Panc1 (cell line): ENCODE data around the gene PERCC1. TPM values are rescaled to one million over a fixed set of nuclear protein-coding genes. Genes with fewer than 3 reads are reported as not detected.

Experiments
- ATAC-seq: fragments of 200-7000 bp; cut with Tn5 transposase; 2 replicates; pipeline ENCODE4 v1.9.1; 2020; ENCODE audit warnings: mild to moderate bottlenecking, moderate library complexity
- BruUV-seq: library from RNA; stranded (reverse); fragments of 400-500 nt; replicated peaks from 2 replicates; lab custom pipeline; 2021; lab: Mats Ljungman, UMichigan
- CTCF ChIA-PET: fragments of 300-600 bp; sonication (Branson Sonifier 250); formaldehyde crosslinking; loops from one replicate; lab custom pipeline; 2022; ENCODE audit warnings: antibody characterized with exemption; lab: Charles Lee
- POLR2A ChIA-PET: fragments of 300-600 bp; sonication (Branson Sonifier 250); formaldehyde crosslinking; loops from one replicate; lab custom pipeline; 2022; ENCODE audit warnings: antibody characterized with exemption; lab: Charles Lee
- DNase-seq: peaks from one replicate; pipeline ENCODE4 v3.0.0-alpha.2; 2010; ENCODE audit warnings: low read depth, low spot score
- H3K27ac ChIP-seq: 2 replicates; pipeline ENCODE4 v1.5.1; 2011; ENCODE audit warnings: mild to moderate bottlenecking, low read length, inconsistent platforms
- H3K27me3 ChIP-seq: fragments of 200-500 bp; sonication (Bioruptor generic); 2 replicates; pipeline ENCODE4 v1.6.0; 2014; ENCODE audit warnings: low read length, inconsistent platforms; ENCODE audit not compliant: control insufficient read depth, insufficient read depth
- H3K36me3 ChIP-seq: fragments of 200-500 bp; sonication (Bioruptor generic); 2 replicates; pipeline ENCODE4 v1.5.1; 2014; ENCODE audit warnings: inconsistent platforms, mild to moderate bottlenecking, low read length, moderate library complexity; ENCODE audit not compliant: control insufficient read depth, insufficient read depth
- H3K4me1 ChIP-seq: 2 replicates; pipeline ENCODE4 v1.5.1; 2011; ENCODE audit warnings: inconsistent platforms, mild to moderate bottlenecking, low read length, moderate library complexity; ENCODE audit not compliant: control insufficient read depth, insufficient read depth
- H3K4me3 ChIP-seq, 2 experiments: 2 replicates each; pipeline ENCODE4 v1.5.1; 2011 to 2012; ENCODE audit warnings: low read depth in 2 of 2, low read length in 2 of 2, mild to moderate bottlenecking in 2 of 2, inconsistent platforms in 1 of 2, moderate library complexity in 1 of 2
- H3K9me3 ChIP-seq: fragments of 200-500 bp; sonication (Bioruptor generic); 2 replicates; pipeline ENCODE4 v1.5.1; 2014; ENCODE audit warnings: low read depth, mild to moderate bottlenecking, inconsistent platforms, low read length, moderate library complexity; ENCODE audit not compliant: control insufficient read depth, insufficient read depth
- CTCF ChIP-seq: fragments of 450-650 bp; IDR thresholded peaks from 2 replicates; pipeline ENCODE4 v1.5.1; 2017; ENCODE audit warnings: mild to moderate bottlenecking
- POLR2AphosphoS5 ChIP-seq: IDR thresholded peaks from 2 replicates; pipeline ENCODE4 v1.6.1; 2012; ENCODE audit warnings: mild to moderate bottlenecking, low read depth, low read length, moderate library complexity
- SIN3A ChIP-seq: IDR thresholded peaks from 2 replicates; pipeline ENCODE4 v1.6.1; 2012; ENCODE audit warnings: low read depth, mild to moderate bottlenecking, low read length, moderate library complexity, borderline replicate concordance; ENCODE audit not compliant: insufficient read depth
- TCF7L2 ChIP-seq: IDR thresholded peaks from 2 replicates; pipeline ENCODE4 v1.6.1; 2011; ENCODE audit warnings: mild to moderate bottlenecking, low read depth, low read length, inconsistent platforms
- in situ Hi-C: cut with HindIII; loops from 2 replicates; pipeline ENCODE4 v1.10.0; 2016; ENCODE audit warnings: low sequenced_read_pairs, low pct_unique_long_range_greater_than_20kb
- intact Hi-C: fragments of 100-400 bp; cut with micrococcal nuclease; formaldehyde crosslinking; loops from one replicate; pipeline ENCODE4 v1.10.0; 2022; ENCODE audit not compliant: unreplicated experiment
- total RNA-seq: library from RNA; stranded (reverse); gene quantifications from one replicate; pipeline ENCODE4 v1.2.1, GENCODE V29; 2021; ENCODE audit not compliant: unreplicated experiment
- TF ChIP-seq, protein P1 (sequence below), 2 experiments: IDR thresholded peaks; 2 replicates each; pipeline ENCODE4 v1.6.1; 2011 to 2012; ENCODE audit warnings: low read depth in 2 of 2, control low read depth in 1 of 2, low read length in 1 of 2, mild to moderate bottlenecking in 1 of 2, moderate library complexity in 1 of 2; ENCODE audit not compliant: insufficient read depth in 1 of 2

The PERCC1 gene
- total RNA-seq, 1 experiment from 2014 or later: not detected

DNA sequence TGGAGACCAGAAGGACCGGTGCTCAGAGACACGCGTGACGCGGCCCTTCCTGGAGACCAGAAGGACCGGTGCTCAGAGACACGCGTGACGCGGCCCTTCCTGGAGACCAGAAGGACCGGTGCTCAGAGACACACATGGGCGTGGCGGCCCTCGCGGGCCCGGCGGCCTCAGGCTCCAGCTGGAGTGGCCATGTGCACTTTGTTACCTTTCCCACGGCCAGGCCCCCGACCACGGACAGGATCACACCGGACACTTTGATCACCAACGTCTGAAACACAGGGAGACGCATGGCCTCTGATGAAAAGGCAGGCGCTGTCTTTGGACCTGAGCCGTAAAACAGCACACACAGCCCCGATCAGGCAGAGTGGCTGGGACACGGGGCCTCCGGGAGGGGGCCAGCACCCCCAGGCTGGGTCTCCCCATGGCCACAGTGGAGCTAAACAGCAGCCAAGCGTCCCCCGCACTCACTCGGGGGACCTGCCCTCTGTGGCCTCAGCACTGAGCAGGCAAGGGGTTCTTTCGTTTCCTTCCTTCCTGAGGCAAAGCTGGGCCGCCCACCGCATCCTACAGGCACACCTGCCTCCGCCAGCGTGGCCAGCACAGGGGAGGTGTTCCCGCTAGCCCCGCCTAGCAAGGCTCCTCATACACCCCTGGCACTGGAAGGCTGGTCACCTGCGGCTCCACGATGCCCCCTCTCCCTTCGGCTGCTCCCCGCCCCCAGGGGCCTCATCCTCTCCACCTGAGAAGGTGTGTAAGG, 26.8 kb downstream of the PERCC1 start:
- Histone ChIP-seq H3K36me3 (no peaks in the 10 kb centered on the region), H3K4me3 (no peak overlapping the region), H3K27me3 (no peaks in the 10 kb centered on the region), H3K27ac (no peak overlapping the region), H3K4me1 (no peaks in the 10 kb centered on the region), H3K9me3 (no peaks in the 10 kb centered on the region)
- intact Hi-C loops: no loop called here
- BruUV-seq: no TSS peak
- ATAC-seq: no peak
- CTCF ChIA-PET: no interaction called here
- DNase-seq: no peak
- POLR2A ChIA-PET: no interaction called here
- in situ Hi-C loops: no loop called here
- TF ChIP-seq POLR2AphosphoS5 (no peak), TCF7L2 (no peak), SIN3A (no peak), CTCF (no peak)
- TF ChIP-seq, protein P1, sequence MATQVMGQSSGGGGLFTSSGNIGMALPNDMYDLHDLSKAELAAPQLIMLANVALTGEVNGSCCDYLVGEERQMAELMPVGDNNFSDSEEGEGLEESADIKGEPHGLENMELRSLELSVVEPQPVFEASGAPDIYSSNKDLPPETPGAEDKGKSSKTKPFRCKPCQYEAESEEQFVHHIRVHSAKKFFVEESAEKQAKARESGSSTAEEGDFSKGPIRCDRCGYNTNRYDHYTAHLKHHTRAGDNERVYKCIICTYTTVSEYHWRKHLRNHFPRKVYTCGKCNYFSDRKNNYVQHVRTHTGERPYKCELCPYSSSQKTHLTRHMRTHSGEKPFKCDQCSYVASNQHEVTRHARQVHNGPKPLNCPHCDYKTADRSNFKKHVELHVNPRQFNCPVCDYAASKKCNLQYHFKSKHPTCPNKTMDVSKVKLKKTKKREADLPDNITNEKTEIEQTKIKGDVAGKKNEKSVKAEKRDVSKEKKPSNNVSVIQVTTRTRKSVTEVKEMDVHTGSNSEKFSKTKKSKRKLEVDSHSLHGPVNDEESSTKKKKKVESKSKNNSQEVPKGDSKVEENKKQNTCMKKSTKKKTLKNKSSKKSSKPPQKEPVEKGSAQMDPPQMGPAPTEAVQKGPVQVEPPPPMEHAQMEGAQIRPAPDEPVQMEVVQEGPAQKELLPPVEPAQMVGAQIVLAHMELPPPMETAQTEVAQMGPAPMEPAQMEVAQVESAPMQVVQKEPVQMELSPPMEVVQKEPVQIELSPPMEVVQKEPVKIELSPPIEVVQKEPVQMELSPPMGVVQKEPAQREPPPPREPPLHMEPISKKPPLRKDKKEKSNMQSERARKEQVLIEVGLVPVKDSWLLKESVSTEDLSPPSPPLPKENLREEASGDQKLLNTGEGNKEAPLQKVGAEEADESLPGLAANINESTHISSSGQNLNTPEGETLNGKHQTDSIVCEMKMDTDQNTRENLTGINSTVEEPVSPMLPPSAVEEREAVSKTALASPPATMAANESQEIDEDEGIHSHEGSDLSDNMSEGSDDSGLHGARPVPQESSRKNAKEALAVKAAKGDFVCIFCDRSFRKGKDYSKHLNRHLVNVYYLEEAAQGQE (IDR thresholded peaks at IDR 0.05; ENCODE audit: insufficient read depth in 1 of 2, low read depth in 2 of 2, low read length in 1 of 2): no peak

DNA sequence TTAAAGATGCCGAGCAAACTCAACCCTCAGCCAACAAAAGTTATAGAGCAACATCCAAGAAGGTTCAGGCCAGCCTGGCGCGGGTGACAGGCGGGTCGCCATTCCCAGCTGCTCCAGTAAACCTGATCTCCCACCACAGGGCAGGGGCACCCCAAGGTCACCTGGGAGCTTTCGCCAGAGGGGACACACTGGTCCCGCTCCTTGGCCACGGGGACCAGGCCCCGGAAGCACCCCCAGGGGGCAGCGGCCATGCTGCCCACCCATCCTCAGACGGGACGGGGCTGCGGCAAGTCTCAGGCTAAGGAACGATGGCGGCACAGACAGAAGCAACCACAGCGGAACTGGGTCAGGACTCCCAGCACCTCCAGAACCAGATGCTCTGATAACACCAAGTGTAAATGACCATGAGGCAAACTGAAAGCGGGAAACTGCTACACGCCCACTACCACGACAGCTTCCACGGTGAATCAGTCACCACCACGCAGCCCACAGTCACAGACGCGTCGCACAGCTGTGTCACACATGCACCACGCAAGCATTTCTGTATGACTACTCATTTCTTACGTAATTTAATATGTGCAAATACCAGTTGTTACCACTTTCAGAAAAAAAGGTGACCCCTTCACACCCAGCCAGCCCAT, 27.6 kb downstream of the PERCC1 start:
- BruUV-seq: no TSS peak

More for the DNA sequence above, 27.6 kb downstream of the PERCC1 start:
- TF ChIP-seq TCF7L2 (no peak), POLR2AphosphoS5 (no peak), CTCF (no peak), SIN3A (no peak)
- TF ChIP-seq, protein P1 (IDR thresholded peaks at IDR 0.05; ENCODE audit: insufficient read depth in 1 of 2, low read depth in 2 of 2, low read length in 1 of 2): no peak
- Histone ChIP-seq H3K4me1 (no peaks in the 10 kb centered on the region), H3K36me3 (no peaks in the 10 kb centered on the region), H3K9me3 (no peaks in the 10 kb centered on the region), H3K27me3 (no peaks in the 10 kb centered on the region), H3K4me3 (no peak overlapping the region), H3K27ac (no peak overlapping the region)
- POLR2A ChIA-PET: no interaction called here
- ATAC-seq (no peak), DNase-seq (no peak)
- CTCF ChIA-PET: no interaction called here
- in situ Hi-C loops (no loop called here), intact Hi-C loops (no loop called here)
